Activated CD4-positive, alpha-beta T cell treated with anti-CD3 and anti-CD28 coated beads, Interleukin-2, amount 50 U/mL, for 24 hours (primary cell): Measurements from ENCODE around the gene GPR34.
"Not testable (repeated sequence)": the region's sequence is repeated elsewhere in the genome, so short reads cannot be mapped to it uniquely, and the experiment has no call there.

Source experiments
- DNase-seq, 2 donors: peaks; one replicate each; pipeline ENCODE4 v3.0.0-alpha.2; 2020; ENCODE audit warnings: low read depth in 1 of 2, low spot score in 1 of 2

The GPR34 gene, protein sequence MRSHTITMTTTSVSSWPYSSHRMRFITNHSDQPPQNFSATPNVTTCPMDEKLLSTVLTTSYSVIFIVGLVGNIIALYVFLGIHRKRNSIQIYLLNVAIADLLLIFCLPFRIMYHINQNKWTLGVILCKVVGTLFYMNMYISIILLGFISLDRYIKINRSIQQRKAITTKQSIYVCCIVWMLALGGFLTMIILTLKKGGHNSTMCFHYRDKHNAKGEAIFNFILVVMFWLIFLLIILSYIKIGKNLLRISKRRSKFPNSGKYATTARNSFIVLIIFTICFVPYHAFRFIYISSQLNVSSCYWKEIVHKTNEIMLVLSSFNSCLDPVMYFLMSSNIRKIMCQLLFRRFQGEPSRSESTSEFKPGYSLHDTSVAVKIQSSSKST

DNA sequence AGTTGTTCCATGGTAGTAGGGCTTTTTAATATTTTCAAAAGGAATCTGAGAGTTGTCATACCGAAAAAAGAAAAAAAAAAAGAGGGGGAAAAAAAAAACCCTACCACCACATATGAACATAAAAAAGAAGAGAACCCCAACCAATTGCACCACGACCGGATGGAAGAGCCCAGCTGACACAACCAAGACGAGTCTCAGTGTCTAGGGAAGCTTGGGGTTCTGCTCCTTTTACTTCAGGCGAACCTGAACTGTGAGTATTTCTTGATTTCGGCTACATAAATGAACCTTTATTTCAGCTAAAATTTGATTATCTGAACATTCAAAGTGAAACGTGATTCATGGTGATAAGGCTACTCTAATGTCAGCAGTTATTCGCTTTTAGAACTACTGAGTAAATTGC is at the start of gene GPR34:
TSS of gene GPR34 (plus strand) at position 139 of the 400 bp plus-strand sequence. CDS start 6,661 bp downstream, outside the sequence.
- no peak for DNase-seq

- not testable (repeated sequence) for DNase-seq
These were observed 42.6 kb upstream of the GPR34 start for GRCh38 chrX:41646201-41646600.

DNA sequence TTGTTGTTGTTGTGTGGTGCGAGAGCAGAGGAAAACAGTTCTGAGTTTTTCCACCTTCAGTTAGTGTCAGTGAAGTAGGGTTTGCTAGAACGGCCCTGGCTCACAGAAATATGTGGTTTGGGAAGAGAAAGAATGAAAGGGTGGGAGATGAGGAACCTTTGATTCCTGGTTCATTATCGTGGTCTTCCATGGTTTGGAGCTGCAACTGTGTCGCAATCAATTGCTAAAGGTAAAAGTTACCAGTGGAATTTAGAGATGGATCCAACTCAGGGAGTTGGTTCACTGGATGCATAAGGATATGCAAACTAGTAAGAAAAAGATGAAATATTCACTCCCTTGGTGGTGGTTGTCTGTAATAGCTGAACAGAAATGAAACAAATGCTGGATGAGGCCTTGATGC is 35.6 kb upstream of the GPR34 start:
- no peak for DNase-seq

DNA sequence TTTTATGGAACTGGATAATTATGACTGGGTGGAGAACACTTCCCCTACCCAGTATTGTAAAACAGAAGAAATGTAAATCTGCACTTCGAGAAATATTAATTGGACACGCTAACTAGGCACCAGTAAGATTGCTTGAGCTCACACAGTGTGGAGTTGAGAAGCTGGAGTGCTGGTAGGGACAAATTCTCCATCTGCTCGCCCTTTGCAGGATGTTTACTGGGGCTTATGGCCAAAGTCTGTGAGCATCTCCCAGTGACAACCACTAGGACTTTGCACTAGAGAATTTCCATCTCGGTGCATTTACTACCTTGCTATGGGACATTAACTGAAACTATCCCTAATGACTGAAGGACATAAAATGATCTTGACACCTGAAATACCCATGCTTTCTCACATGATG is 33.7 kb upstream of the GPR34 start:
- no peak for DNase-seq

- DNase-seq: no peak
These were observed 33.1 kb upstream of the GPR34 start for GRCh38 chrX:41655631-41656030.

- DNase-seq: no peak
These were observed 27.2 kb upstream of the GPR34 start for GRCh38 chrX:41661366-41662095.

GRCh38 chrX:41664375-41664901 is 24.3 kb upstream of the GPR34 start:
- DNase-seq: no peak

DNA sequence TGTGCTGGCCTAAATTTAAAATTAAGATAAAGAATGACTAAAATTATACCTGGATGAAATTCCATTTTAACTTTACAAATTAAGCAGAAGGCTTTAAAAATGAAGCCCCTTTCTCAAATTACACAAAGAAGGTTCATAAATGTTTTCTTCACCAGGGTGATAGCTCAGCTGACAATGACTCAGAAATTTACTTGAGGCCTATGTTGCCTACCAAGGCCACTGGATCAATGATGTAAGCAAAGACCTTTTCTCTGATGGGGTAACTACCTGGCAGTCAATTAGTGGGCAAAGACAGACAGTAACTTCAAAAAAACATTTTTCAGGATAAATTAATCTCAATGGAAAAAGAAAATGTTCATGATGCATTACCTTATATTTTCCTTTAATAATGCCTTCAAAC is 23.9 kb upstream of the GPR34 start:
- no peak for DNase-seq

DNA sequence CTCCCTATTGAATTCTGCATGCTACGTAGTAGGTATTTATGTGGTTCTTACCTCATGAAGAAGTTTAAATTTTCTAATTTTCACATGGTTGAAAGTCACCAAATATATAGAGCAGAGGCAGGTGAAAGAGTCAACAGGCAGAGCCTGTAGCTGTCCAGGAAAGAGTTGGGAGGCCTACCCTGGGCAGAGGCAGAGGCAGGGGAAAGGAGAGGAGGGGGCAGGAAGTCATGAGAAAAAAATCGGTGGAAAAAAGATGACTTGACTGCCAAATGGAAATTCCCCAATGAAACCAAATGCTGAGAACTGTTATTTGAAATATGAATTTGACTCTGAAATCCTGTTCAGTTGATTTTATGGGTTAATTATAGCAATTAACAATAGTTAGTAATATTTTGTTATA is 23.1 kb upstream of the GPR34 start:
- DNase-seq: no peak

DNA sequence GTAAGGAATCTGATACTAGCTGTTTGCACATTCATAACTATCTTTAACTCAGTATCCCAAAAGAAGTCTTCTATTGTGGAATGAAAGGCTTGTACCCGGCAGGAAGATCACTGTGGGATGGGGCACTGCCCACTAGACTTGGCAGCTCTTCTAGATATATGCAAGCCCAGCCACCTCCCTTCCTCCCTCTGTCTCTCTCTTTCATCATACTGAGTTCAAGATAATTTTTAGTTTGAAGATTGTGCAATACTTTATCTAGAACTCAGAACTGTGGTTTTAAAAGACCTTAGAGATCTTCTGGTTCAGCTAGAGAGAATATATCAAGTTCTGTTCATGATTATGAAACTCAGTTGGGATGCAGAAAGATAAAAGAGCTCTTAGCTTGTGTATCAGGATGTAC is 22.5 kb upstream of the GPR34 start:
- no peak for DNase-seq

DNA sequence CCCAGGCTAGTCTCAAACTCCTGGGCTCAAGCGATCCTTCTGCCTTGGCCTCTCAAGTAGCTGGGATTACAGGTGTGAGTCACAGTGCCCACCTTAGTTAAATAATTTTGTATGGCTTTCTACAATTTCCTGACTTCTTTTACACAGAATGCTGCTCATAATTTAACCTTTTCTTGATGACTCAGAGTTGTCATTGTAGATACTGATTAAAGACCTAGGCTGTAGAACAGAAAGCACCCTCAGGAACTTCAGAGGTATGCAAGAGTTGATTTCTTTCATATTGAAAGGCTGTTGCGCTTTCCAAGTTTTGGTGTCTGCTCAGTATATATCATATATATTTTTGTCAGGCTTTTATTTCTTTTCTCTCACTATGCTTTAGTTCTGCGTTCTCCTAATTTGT is 21.1 kb upstream of the GPR34 start:
- no peak for DNase-seq

- DNase-seq: no peak
These were observed 18.7 kb upstream of the GPR34 start for GRCh38 chrX:41670112-41670511.

DNA sequence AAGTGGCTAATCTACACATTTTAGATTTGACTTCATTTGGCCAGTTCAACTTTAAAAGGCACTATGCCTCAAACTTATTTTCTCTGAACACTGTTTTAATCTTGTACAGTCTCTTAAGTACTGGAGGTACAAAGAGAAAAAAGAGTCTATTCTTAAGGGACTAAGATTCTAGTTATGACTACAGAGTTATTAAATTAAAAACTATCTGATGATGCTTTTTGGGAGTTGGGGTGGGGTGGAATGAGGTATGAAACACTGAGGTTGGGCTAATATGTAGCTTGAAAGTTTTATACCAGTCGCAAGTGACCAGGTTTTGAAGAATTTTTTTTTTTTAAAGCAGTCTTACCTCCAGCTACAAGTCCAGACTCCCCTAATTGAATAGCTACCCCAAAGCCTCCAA is 17.7 kb upstream of the GPR34 start:
- DNase-seq: no peak

- DNase-seq: no peak
These were observed 16.1 kb upstream of the GPR34 start for GRCh38 chrX:41672643-41673042.

- not testable (repeated sequence) for DNase-seq
These were observed 12.4 kb upstream of the GPR34 start for GRCh38 chrX:41676361-41676760.

- DNase-seq: no peak
These were observed 11.4 kb upstream of the GPR34 start for GRCh38 chrX:41677183-41678060.

DNA sequence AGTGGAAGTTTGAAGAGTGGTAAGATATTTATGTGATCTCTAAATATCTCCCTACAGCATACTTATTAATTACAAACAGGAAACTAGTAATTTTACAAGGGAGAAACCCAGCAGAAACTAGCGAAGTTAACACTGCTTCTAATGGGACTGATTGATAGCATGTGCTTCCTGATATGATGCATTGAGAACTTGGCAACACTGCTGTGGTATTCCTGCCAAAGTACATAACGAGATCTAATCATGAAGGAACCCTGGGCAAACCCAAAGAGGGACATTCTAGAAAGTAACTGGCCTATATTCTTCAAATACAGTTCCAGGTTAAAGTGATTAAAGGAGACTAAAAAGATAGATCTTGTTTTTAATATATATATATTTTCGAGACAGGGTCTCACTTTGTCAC is 4.6 kb upstream of the GPR34 start:
- DNase-seq: no peak

DNA sequence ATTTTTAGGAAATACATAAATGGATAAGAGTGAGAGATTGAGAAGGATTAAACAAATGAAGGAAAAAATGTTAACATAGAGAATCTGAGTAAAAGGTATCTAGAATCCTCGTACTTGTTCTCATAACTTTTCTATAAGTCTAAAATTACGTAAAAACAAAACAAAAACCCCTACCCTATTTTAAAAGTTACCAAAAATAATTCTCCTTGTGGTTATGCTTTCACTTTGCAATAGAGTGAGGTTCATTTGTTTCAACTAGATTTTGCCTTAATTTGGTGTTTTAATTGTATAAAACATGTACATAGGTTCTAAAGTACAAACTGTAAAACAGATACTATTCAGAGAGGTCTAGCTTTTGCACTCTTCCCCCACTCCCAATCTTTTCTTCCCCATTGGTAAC is 3.8 kb upstream of the GPR34 start:
- DNase-seq: no peak

DNA sequence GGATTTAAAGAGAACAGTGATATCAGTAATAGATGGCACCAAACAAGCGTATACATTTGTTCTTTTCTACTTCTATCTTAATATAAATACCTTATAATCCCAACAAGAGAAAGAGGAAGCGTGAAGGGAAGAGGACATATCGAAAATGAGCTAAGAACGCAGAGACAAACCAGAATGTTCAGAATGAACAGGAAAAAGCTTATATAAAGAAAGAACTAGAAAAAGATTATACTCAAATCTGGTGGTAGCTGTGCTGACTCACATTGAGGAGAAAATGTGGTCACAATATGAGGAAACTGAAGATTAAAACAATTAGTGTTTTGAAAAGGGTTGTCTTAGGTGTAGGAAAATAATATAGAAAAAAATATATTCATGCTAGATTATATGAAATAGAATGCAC is 2.0 kb upstream of the GPR34 start:
- no peak for DNase-seq

DNA sequence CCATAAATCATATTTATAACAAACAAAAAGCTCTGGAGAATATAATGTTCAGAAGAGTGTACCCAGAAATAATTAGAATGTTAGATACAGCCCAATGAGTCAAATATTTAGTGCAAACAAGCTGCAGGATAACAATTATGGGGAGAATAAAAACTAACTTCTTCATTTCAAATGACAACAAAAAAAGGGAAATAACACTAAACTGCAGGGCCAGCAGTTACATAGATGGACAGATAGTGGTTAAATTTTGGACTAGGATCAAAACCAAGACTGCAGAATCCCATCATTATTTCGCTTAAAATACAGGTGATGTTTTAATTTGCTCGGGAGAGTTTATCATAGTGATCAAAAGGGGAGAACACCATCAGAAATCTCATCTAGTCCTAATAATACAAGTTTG is 617 bp upstream of the GPR34 start:
- no peak for DNase-seq

DNA sequence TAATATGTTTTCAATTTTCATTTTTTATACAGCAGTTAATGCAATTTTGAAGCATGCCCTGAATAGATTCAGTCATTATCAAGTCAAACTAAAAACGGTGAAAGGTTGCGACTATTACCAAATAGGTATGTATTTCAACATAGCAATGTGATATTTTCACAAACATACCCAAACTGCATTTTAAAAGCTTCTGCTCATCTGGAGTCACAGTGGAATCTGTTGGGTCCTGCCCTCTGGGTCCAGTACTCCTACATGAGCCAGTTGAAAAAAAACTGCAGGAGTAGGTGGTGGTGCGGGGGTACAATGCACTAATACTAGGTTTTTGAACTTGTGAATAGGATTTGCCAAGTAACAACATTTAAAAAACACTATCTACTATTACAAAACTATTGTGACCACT is 938 bp downstream of the GPR34 start:
- no peak for DNase-seq
